Esophagus (tissue), 2 donors: ENCODE data around the gene NCAM1. TPM values are rescaled to one million over a fixed set of nuclear protein-coding genes. Genes with fewer than 3 reads are reported as not detected.

Experiments used
- H3K27ac ChIP-seq, 2 donors: one replicate each; pipeline ENCODE4 v1.5.1; 2013; ENCODE audit warnings: low read depth in 2 of 2, mild to moderate bottlenecking in 2 of 2, inconsistent platforms in 1 of 2, low read length in 1 of 2, moderate library complexity in 1 of 2
- H3K27me3 ChIP-seq, 2 donors: one replicate each; pipeline ENCODE4 v1.6.1; 2013; ENCODE audit warnings: low read length in 2 of 2, control low read depth in 1 of 2, mild to moderate bottlenecking in 1 of 2; ENCODE audit not compliant: insufficient read depth in 2 of 2, control insufficient read depth in 1 of 2
- H3K36me3 ChIP-seq, 2 donors: one replicate each; pipeline ENCODE4 v1.6.1; 2013; ENCODE audit warnings: low read length in 1 of 2; ENCODE audit not compliant: control insufficient read depth in 2 of 2, insufficient read depth in 2 of 2
- H3K4me1 ChIP-seq, 2 donors: one replicate each; pipeline ENCODE4 v1.6.1; 2013; ENCODE audit warnings: low read length in 1 of 2; ENCODE audit not compliant: control insufficient read depth in 2 of 2, insufficient read depth in 2 of 2
- H3K4me3 ChIP-seq, 2 donors: one replicate each; pipeline ENCODE4 v1.5.1; 2013; ENCODE audit warnings: low read length in 2 of 2, mild to moderate bottlenecking in 2 of 2, low read depth in 1 of 2, moderate library complexity in 1 of 2
- H3K9me3 ChIP-seq, 2 donors: one replicate each; pipeline ENCODE4 v1.6.1; 2013; ENCODE audit warnings: mild to moderate bottlenecking in 2 of 2, low read depth in 1 of 2, low read length in 1 of 2, moderate library complexity in 1 of 2; ENCODE audit not compliant: control insufficient read depth in 2 of 2, insufficient read depth in 1 of 2
- WGBS, 2 donors: extraction: QIAGEN DNeasy Blood & Tissue Kit; methylation state at CpG; one replicate each; pipeline ENCODE4 v1.1.7; 2013; 5-methylcytosine and 5-hydroxymethylcytosine counted together
- polyA plus RNA-seq, 2 donors: library from polyadenylated mRNA; stranded (reverse); fragments of 200-250 nt; gene quantifications; one replicate each; pipeline ENCODE4 v1.2.3, GENCODE V29; 2013
- donor health status: healthy with polysubstance abuse.
- donor health status: Bipolar disorder and iron deficiency.

Gene NCAM1
- polyA plus RNA-seq, 2 donors, result 1.7 to 2.2 TPM

GRCh38 chr11:113178381-113179070 is 217.3 kb downstream of the NCAM1 start:
- no peaks in the 10 kb centered on the region for H3K27me3 ChIP-seq
- no peaks in the 10 kb centered on the region for H3K9me3 ChIP-seq
- H3K27ac ChIP-seq, result no peak overlapping the region
- no peaks in the 10 kb centered on the region for H3K4me1 ChIP-seq
- H3K36me3 ChIP-seq, result no peaks in the 10 kb centered on the region
- H3K4me3 ChIP-seq, result no peak overlapping the region
- 85 to 92% methylated on average over 10 of the region's 10 CpGs for WGBS, 2 donors

GRCh38 chr11:113179181-113179704 is 218.0 kb downstream of the NCAM1 start:
- Histone ChIP-seq H3K4me1 (no peaks in the 10 kb centered on the region), H3K9me3 (no peaks in the 10 kb centered on the region), H3K27ac (no peak overlapping the region), H3K27me3 (no peaks in the 10 kb centered on the region), H3K36me3 (no peaks in the 10 kb centered on the region), H3K4me3 (no peak overlapping the region)
- WGBS, 2 donors, result 63 to 65% methylated on average over 2 of the region's 2 CpGs

- 88 to 94% methylated on average over 5 of the region's 5 CpGs for WGBS, 2 donors
- H3K4me1 ChIP-seq, result no peaks in the 10 kb centered on the region
- H3K9me3 ChIP-seq, result no peaks in the 10 kb centered on the region
- H3K27ac ChIP-seq, result no peak overlapping the region
- H3K36me3 ChIP-seq, result no peaks in the 10 kb centered on the region
- no peak overlapping the region for H3K4me3 ChIP-seq
- H3K27me3 ChIP-seq, result no peaks in the 10 kb centered on the region
Observed at GRCh38 chr11:113181094-113181493, 219.9 kb downstream of the NCAM1 start.

GRCh38 chr11:113182288-113182687 is 221.1 kb downstream of the NCAM1 start:
- Histone ChIP-seq H3K4me1 (no peaks in the 10 kb centered on the region), H3K4me3 (no peak overlapping the region), H3K27me3 (no peaks in the 10 kb centered on the region), H3K36me3 (no peaks in the 10 kb centered on the region), H3K9me3 (no peaks in the 10 kb centered on the region), H3K27ac (no peak overlapping the region)
- WGBS, 2 donors, result 83 to 90% methylated on average over 6 of the region's 6 CpGs

GRCh38 chr11:113184498-113184897 is 223.3 kb downstream of the NCAM1 start:
- H3K9me3 ChIP-seq, result no peaks in the 10 kb centered on the region
- no peaks in the 10 kb centered on the region for H3K36me3 ChIP-seq
- 69 to 70% methylated on average over 5 of the region's 5 CpGs for WGBS, 2 donors
- no peak overlapping the region for H3K27ac ChIP-seq
- H3K27me3 ChIP-seq, result no peaks in the 10 kb centered on the region
- no peaks in the 10 kb centered on the region for H3K4me1 ChIP-seq
- no peak overlapping the region for H3K4me3 ChIP-seq

GRCh38 chr11:113188371-113188834 is 227.2 kb downstream of the NCAM1 start:
- Histone ChIP-seq H3K36me3 (no peaks in the 10 kb centered on the region), H3K4me3 (no peak overlapping the region), H3K4me1 (no peaks in the 10 kb centered on the region), H3K27me3 (no peaks in the 10 kb centered on the region), H3K27ac (no peak overlapping the region), H3K9me3 (no peaks in the 10 kb centered on the region)

- Histone ChIP-seq H3K27ac (no peak overlapping the region), H3K4me1 (no peaks in the 10 kb centered on the region), H3K9me3 (no peaks in the 10 kb centered on the region), H3K27me3 (no peaks in the 10 kb centered on the region), H3K36me3 (no peaks in the 10 kb centered on the region), H3K4me3 (no peak overlapping the region)
- WGBS, 2 donors, result 43 to 64% methylated on average over 8 of the region's 8 CpGs
Observed at GRCh38 chr11:113189909-113190667, 228.9 kb downstream of the NCAM1 start.

GRCh38 chr11:113192121-113192925 is 231.1 kb downstream of the NCAM1 start:
- Histone ChIP-seq H3K4me1 (no peaks in the 10 kb centered on the region), H3K27ac (no peak overlapping the region), H3K9me3 (no peaks in the 10 kb centered on the region), H3K27me3 (no peaks in the 10 kb centered on the region), H3K4me3 (no peak overlapping the region), H3K36me3 (no peaks in the 10 kb centered on the region)
- WGBS, 2 donors, result 61 to 65% methylated on average over 8 of the region's 8 CpGs

GRCh38 chr11:113193016-113193415 is 231.8 kb downstream of the NCAM1 start:
- 49 to 64% methylated on average over 7 of the region's 7 CpGs for WGBS, 2 donors
- H3K36me3 ChIP-seq, result no peaks in the 10 kb centered on the region
- H3K27ac ChIP-seq, result no peak overlapping the region
- H3K27me3 ChIP-seq, result no peaks in the 10 kb centered on the region
- H3K4me3 ChIP-seq, result no peak overlapping the region
- no peaks in the 10 kb centered on the region for H3K4me1 ChIP-seq
- no peaks in the 10 kb centered on the region for H3K9me3 ChIP-seq
